ENCODE measurements around the gene ZNF418. TPM values are rescaled to one million over a fixed set of nuclear protein-coding genes. Genes with fewer than 3 reads are reported as not detected.

ZNF418 gene
- 12.8 TPM for total RNA-seq
- polyA plus RNA-seq = 8.2 TPM
- long read RNA-seq, donor 1, partial matches to known transcripts = 0 of 1 reads
- long read RNA-seq, donor 1, other reads (novel, unspliced or antisense) = 0 of 1 reads
- long read RNA-seq, donor 2, partial matches to known transcripts = 0 of 2 reads
- long read RNA-seq, donor 2, other reads (novel, unspliced or antisense) = 0 of 2 reads
- long read RNA-seq, donor 3 = 0 reads
- long read RNA-seq, donor 4, partial matches to known transcripts = 0 of 1 reads
- long read RNA-seq, donor 4, other reads (novel, unspliced or antisense) = 0 of 1 reads
- long read RNA-seq, donor 5 = 0 reads
- long read RNA-seq, donor 6, partial matches to known transcripts = 0 of 2 reads
- long read RNA-seq, donor 6, other reads (novel, unspliced or antisense) = 0 of 2 reads
- long read RNA-seq, donor 7 = 0 reads
- long read RNA-seq, donor 8 = 0 reads
- long read RNA-seq, donor 9 = 0 reads
- long read RNA-seq, donor 10 = 0 reads

DNA sequence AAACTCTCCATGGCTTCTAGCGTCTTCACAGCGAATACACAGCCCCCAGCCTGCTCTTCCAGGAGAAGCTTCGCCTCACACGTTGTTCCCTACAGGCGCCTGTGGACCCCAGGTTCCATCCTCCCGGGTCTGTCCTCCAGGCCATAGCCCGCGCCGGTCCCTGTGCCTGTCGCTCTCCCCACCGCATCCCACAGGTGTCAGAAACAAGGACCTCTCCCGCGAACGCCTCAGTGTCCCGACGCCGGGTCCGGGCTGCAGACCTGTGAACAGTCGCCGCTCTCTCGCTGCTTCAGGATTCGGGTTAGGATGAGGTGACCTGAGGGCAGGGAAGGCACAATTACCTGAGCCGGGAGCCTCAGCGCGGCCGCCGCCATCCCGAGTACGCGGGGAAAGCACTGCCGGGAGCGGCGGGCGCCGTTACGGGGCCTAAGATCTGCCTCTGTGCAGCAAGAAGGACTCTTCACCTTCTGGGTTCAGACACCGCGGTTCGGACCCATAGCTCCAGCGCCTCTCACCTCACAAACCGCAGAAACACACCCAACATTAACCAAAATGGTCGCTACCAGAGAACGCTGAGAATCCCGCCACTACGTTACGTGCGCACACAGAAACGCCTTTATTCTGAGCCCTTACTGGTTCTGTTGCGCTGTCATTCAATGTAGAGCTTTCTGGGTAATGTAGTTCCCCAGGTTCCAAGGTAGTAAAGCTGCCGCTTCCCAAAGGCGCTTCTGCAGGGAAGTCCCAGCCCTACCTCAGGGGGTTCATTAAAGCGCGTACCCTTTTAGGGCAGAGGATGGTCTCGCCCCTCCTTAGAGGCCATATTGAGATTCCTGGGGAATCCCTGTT lies at the start of gene ZNF418:
TSS of gene ZNF418 (minus strand) at position 583 of the 846 bp plus-strand sequence. CDS start 1,580 bp downstream, outside the sequence.
- 11% methylated on average over 54 of the region's 54 CpGs for WGBS
- peaks cover 0 to 4% of the 10 kb centered on the region in 2 donors for H3K27me3 ChIP-seq (ENCODE audit: control insufficient read depth in 2 of 2, insufficient read depth in 1 of 2, low read length in 1 of 2)
- H3K9me3 ChIP-seq (ENCODE audit: control insufficient read depth in 2 of 2, insufficient read depth in 1 of 2, low read length in 1 of 2) = peaks cover 11 to 66% of the 10 kb centered on the region in 2 donors
- DNase-seq (ENCODE audit: low read depth in 6 of 9, low spot score in 9 of 9) = peak; percentile 37 to 85 (median 57)
- peaks cover 3 to 7% of the 10 kb centered on the region in 2 donors for H3K4me1 ChIP-seq (ENCODE audit: control insufficient read depth in 2 of 2, insufficient read depth in 2 of 2, low read length in 2 of 2)
- peak within 1 kb of the TSS; percentile 61 to 75 for H3K4me3 ChIP-seq (ENCODE audit: low read length in 2 of 2)
- H3K27ac ChIP-seq (ENCODE audit: low read depth in 1 of 2, low read length in 1 of 2) = peak within 1 kb of the TSS; percentile 67 to 69
- H3K36me3 ChIP-seq (ENCODE audit: control insufficient read depth in 2 of 2, insufficient read depth in 2 of 2, low read length in 1 of 2) = peaks cover 4 to 8% of the 10 kb centered on the region in 2 donors

DNA sequence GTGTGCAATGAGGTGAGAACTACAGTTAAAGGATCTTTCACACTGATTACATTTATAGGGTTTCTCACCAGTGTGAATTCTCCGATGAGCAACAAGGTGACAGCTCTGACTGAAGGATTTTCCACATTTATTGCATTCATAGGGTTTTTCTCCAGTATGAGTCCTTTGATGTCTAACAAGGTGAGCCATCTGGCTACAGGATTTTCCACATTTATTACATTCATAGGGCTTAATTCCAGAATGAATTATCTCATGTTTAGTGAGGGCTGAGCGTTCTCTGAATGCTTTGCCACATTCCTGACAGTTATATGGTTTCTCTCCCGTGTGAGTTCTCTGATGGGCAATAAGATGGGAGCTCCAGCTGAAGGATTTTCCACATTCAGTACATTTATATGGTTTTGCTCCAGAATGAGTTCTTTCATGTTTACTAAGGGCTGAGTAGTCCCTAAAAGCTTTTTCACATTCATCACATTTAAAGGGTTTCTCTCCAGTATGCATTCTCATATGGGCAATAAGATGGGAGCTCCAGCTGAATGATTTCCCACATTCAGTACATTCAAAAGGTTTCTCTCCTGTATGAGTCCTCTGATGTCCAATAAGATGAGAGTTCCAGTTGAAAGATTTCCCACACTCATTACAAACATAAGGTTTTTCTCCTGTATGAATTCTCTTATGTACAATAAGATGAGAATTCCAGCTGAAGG lies 43.5 kb upstream of the ZNF418 start:
- DNase-seq (ENCODE audit: low read depth in 6 of 9, low spot score in 9 of 9) = peak in 1 of 9 donors; percentile 20
- H3K4me1 ChIP-seq (ENCODE audit: control insufficient read depth in 2 of 2, insufficient read depth in 2 of 2, low read length in 2 of 2) = no peaks in the 10 kb centered on the region
- H3K27me3 ChIP-seq (ENCODE audit: control insufficient read depth in 2 of 2, insufficient read depth in 1 of 2, low read length in 1 of 2) = no peaks in the 10 kb centered on the region
- peaks cover 46 to 47% of the 10 kb centered on the region in 2 donors for H3K36me3 ChIP-seq (ENCODE audit: control insufficient read depth in 2 of 2, insufficient read depth in 2 of 2, low read length in 1 of 2)
- H3K4me3 ChIP-seq (ENCODE audit: low read length in 2 of 2) = no peak overlapping the region
- H3K9me3 ChIP-seq (ENCODE audit: control insufficient read depth in 2 of 2, insufficient read depth in 1 of 2, low read length in 1 of 2) = peaks cover 36 to 50% of the 10 kb centered on the region in 2 donors
- WGBS = 98% methylated on average over 3 of the region's 3 CpGs
- no peak overlapping the region for H3K27ac ChIP-seq (ENCODE audit: low read depth in 1 of 2, low read length in 1 of 2)

DNA sequence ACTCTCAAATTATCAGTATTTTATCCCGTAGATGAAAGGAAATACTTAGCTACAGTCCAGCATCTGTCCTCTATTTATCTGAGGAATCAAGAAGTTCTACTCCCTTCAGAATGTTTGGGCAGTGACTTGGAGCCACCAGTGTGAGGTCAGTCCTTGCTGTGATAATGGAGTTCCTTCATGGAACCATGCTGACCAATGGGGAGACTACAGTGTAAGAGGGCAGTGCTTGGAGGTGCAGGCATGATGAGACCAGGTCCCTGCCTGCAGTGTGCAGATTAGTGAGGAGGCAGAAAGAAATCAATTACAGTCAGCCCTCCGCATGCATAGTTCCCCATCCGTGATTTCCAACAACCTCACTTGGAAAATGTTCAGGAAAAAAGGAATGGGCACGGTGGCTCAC lies 39.2 kb upstream of the ZNF418 start, which contains the start of gene C19orf18:
TSS of gene C19orf18 (minus strand) at position 101 of the 400 bp plus-strand sequence. CDS start 102 bp downstream, outside the sequence.
- 98% methylated on average over 4 of the region's 4 CpGs for WGBS
- peaks cover 6 to 7% of the 10 kb centered on the region in 2 donors for H3K36me3 ChIP-seq (ENCODE audit: control insufficient read depth in 2 of 2, insufficient read depth in 2 of 2, low read length in 1 of 2)
- no peaks in the 10 kb centered on the region for H3K4me1 ChIP-seq (ENCODE audit: control insufficient read depth in 2 of 2, insufficient read depth in 2 of 2, low read length in 2 of 2)
- H3K9me3 ChIP-seq (ENCODE audit: control insufficient read depth in 2 of 2, insufficient read depth in 1 of 2, low read length in 1 of 2) = peaks cover 23 to 50% of the 10 kb centered on the region in 2 donors
- no peaks in the 10 kb centered on the region for H3K27me3 ChIP-seq (ENCODE audit: control insufficient read depth in 2 of 2, insufficient read depth in 1 of 2, low read length in 1 of 2)
- DNase-seq (ENCODE audit: low read depth in 6 of 9, low spot score in 9 of 9) = no peak
- no peak within 1 kb of the TSS for H3K4me3 ChIP-seq (ENCODE audit: low read length in 2 of 2)
- no peak within 1 kb of the TSS for H3K27ac ChIP-seq (ENCODE audit: low read depth in 1 of 2, low read length in 1 of 2)

DNA sequence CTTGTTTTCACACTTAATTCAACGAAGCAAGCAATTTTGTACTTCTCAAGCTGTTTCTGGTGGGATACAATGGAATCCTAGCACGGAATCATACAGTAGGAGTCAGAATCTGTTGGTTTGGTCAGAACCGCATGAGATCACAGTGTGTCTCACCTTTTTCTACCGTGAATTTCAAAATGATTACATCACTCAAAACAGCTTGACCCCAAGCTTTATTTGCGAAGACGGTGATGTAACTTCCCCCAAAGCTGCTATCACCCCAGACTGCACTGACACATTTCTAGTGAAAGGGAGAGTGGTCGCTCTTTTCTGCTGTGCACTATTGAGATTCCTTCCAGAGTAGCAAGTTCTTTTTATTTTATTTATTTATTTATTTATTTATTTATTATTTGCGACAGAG lies 29.6 kb upstream of the ZNF418 start:
- H3K9me3 ChIP-seq (ENCODE audit: control insufficient read depth in 2 of 2, insufficient read depth in 1 of 2, low read length in 1 of 2) = peaks cover 5 to 43% of the 10 kb centered on the region in 2 donors
- no peaks in the 10 kb centered on the region for H3K36me3 ChIP-seq (ENCODE audit: control insufficient read depth in 2 of 2, insufficient read depth in 2 of 2, low read length in 1 of 2)
- no peak for DNase-seq (ENCODE audit: low read depth in 6 of 9, low spot score in 9 of 9)
- 82% methylated on average over 8 of the region's 8 CpGs for WGBS
- H3K27me3 ChIP-seq (ENCODE audit: control insufficient read depth in 2 of 2, insufficient read depth in 1 of 2, low read length in 1 of 2) = no peaks in the 10 kb centered on the region
- H3K27ac ChIP-seq (ENCODE audit: low read depth in 1 of 2, low read length in 1 of 2) = no peak overlapping the region
- H3K4me1 ChIP-seq (ENCODE audit: control insufficient read depth in 2 of 2, insufficient read depth in 2 of 2, low read length in 2 of 2) = no peaks in the 10 kb centered on the region
- H3K4me3 ChIP-seq (ENCODE audit: low read length in 2 of 2) = no peak overlapping the region

DNA sequence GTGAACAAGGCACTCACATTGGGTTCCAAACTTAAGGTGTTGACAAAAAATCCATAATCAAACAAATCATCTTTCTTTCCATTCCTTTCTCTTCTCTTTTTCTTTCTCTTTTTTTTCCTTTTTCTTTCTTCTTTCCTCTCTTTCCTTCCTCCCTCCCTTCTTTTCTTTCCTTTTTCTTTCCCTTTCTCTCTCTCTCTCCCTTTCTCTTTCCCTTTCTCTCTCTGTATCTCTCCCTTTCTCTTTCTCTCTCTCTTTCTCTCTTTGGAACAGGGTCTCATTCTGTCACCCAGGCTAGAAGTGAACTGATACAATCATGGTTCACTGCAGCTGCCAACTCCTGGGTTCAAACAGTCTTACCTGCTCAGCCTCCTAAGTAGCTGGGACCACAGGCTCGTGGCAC lies 26.6 kb upstream of the ZNF418 start:
- DNase-seq (ENCODE audit: low read depth in 6 of 9, low spot score in 9 of 9) = no peak
- Histone ChIP-seq H3K4me1 (ENCODE audit: control insufficient read depth in 2 of 2, insufficient read depth in 2 of 2, low read length in 2 of 2) (no peaks in the 10 kb centered on the region), H3K27ac (ENCODE audit: low read depth in 1 of 2, low read length in 1 of 2) (no peak overlapping the region), H3K36me3 (ENCODE audit: control insufficient read depth in 2 of 2, insufficient read depth in 2 of 2, low read length in 1 of 2) (no peaks in the 10 kb centered on the region), H3K27me3 (ENCODE audit: control insufficient read depth in 2 of 2, insufficient read depth in 1 of 2, low read length in 1 of 2) (no peaks in the 10 kb centered on the region), H3K4me3 (ENCODE audit: low read length in 2 of 2) (no peak overlapping the region), H3K9me3 (ENCODE audit: control insufficient read depth in 2 of 2, insufficient read depth in 1 of 2, low read length in 1 of 2) (peaks cover 6 to 31% of the 10 kb centered on the region in 2 donors)
- 84% methylated on average over 1 of the region's 1 CpG for WGBS

DNA sequence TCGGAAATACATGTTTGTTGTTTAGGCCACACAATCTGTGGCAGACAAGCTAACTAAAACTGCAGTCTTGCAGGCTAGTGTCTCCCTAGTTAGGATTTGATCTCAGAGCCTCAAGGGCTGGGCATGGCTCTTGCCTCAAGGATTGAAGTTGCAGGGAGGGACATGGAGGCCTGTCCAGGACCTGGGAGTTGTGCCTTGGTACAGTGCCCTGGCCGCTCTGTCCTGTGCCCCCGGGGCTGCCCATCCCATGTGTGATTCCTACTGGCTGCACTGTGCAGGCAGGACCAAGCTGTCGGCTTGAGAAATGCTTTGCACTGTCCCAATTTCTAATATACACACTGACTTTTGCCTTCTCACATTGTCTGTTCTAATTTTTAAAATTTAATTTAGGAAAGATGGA lies 19.8 kb upstream of the ZNF418 start:
- no peak overlapping the region for H3K4me3 ChIP-seq (ENCODE audit: low read length in 2 of 2)
- 95% methylated on average over 4 of the region's 4 CpGs for WGBS
- no peaks in the 10 kb centered on the region for H3K27me3 ChIP-seq (ENCODE audit: control insufficient read depth in 2 of 2, insufficient read depth in 1 of 2, low read length in 1 of 2)
- no peak overlapping the region for H3K27ac ChIP-seq (ENCODE audit: low read depth in 1 of 2, low read length in 1 of 2)
- no peaks in the 10 kb centered on the region for H3K36me3 ChIP-seq (ENCODE audit: control insufficient read depth in 2 of 2, insufficient read depth in 2 of 2, low read length in 1 of 2)
- peaks cover 13 to 61% of the 10 kb centered on the region in 2 donors for H3K9me3 ChIP-seq (ENCODE audit: control insufficient read depth in 2 of 2, insufficient read depth in 1 of 2, low read length in 1 of 2)
- H3K4me1 ChIP-seq (ENCODE audit: control insufficient read depth in 2 of 2, insufficient read depth in 2 of 2, low read length in 2 of 2) = no peaks in the 10 kb centered on the region
- DNase-seq (ENCODE audit: low read depth in 6 of 9, low spot score in 9 of 9) = no peak

DNA sequence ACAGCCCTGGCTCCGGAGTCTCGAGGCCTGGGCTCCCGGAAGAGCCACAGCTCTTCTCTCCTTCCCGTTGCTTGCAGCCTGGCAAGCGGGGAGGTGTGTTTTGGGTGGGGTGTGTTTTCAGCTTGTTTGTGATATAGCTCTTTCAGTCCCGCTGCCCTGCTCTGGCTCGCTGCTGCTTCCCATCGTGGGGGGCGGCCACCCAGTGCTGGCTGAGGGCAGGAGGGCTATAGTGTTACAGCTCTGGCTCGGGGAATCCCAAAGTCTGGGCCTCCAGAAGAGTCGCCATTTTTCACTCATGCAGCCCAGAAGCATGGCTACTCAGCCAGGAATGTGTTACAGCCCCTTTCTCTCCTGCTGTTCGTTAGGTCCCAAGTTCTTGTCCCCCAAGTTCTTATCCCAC lies 14.5 kb upstream of the ZNF418 start:
- DNase-seq (ENCODE audit: low read depth in 6 of 9, low spot score in 9 of 9) = no peak
- H3K4me1 ChIP-seq (ENCODE audit: control insufficient read depth in 2 of 2, insufficient read depth in 2 of 2, low read length in 2 of 2) = peaks cover 4 to 9% of the 10 kb centered on the region in 2 donors
- no peak overlapping the region for H3K27ac ChIP-seq (ENCODE audit: low read depth in 1 of 2, low read length in 1 of 2)
- H3K36me3 ChIP-seq (ENCODE audit: control insufficient read depth in 2 of 2, insufficient read depth in 2 of 2, low read length in 1 of 2) = no peaks in the 10 kb centered on the region
- H3K27me3 ChIP-seq (ENCODE audit: control insufficient read depth in 2 of 2, insufficient read depth in 1 of 2, low read length in 1 of 2) = no peaks in the 10 kb centered on the region
- 95% methylated on average over 12 of the region's 12 CpGs for WGBS
- H3K9me3 ChIP-seq (ENCODE audit: control insufficient read depth in 2 of 2, insufficient read depth in 1 of 2, low read length in 1 of 2) = peaks cover 15 to 58% of the 10 kb centered on the region in 2 donors
- no peak overlapping the region for H3K4me3 ChIP-seq (ENCODE audit: low read length in 2 of 2)

DNA sequence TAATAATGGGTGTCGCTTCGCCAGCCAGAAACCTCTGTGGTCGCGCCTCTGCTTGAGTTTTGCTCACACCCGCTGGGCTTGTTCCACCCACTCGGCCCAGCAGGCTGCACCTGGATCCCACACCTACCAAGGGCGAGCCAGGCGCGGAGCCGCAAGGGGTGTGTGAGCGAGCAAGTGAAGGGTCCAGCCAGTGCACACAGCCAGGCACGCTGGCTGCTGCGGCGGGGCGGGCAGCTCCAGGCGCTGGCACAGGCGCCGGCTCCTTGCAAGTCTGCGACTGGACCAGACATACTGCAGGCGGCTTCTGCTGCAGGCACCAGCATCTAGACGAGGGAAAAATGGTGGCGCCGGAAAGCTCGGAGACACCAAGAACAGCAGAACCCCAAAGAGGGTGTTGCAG lies 14.1 kb upstream of the ZNF418 start:
- H3K4me1 ChIP-seq (ENCODE audit: control insufficient read depth in 2 of 2, insufficient read depth in 2 of 2, low read length in 2 of 2) = peaks cover 4 to 9% of the 10 kb centered on the region in 2 donors
- H3K27ac ChIP-seq (ENCODE audit: low read depth in 1 of 2, low read length in 1 of 2) = no peak overlapping the region
- H3K27me3 ChIP-seq (ENCODE audit: control insufficient read depth in 2 of 2, insufficient read depth in 1 of 2, low read length in 1 of 2) = no peaks in the 10 kb centered on the region
- no peak for DNase-seq (ENCODE audit: low read depth in 6 of 9, low spot score in 9 of 9)
- 96% methylated on average over 24 of the region's 24 CpGs for WGBS
- H3K4me3 ChIP-seq (ENCODE audit: low read length in 2 of 2) = no peak overlapping the region
- peaks cover 15 to 60% of the 10 kb centered on the region in 2 donors for H3K9me3 ChIP-seq (ENCODE audit: control insufficient read depth in 2 of 2, insufficient read depth in 1 of 2, low read length in 1 of 2)
- H3K36me3 ChIP-seq (ENCODE audit: control insufficient read depth in 2 of 2, insufficient read depth in 2 of 2, low read length in 1 of 2) = peaks cover 0 to 1% of the 10 kb centered on the region in 2 donors

Data from thymus (tissue), 14 donors.